Left forelimb (tissue), 1 donor: ENCODE data around the gene CDH23.
A peak's percentile ranks its signal among the peaks of the same experiment; 100 is the strongest.

ENCODE experiments used
- DNase-seq: peaks from one replicate; pipeline ENCODE4 v3.0.0-alpha.2; 2018; ENCODE audit warnings: low spot score

The CDH23 gene

GRCh38 chr10:71707240-71707789, 310.6 kb downstream of the CDH23 start:
- no peak for DNase-seq

GRCh38 chr10:71708301-71708703, 311.6 kb downstream of the CDH23 start:
- DNase-seq = peak; percentile 81

GRCh38 chr10:71708897-71709882, 312.5 kb downstream of the CDH23 start:
- DNase-seq = no peak

GRCh38 chr10:71710519-71710918, 313.8 kb downstream of the CDH23 start:
- DNase-seq = no peak

- DNase-seq = no peak
Measured at GRCh38 chr10:71711052-71711623, 314.4 kb downstream of the CDH23 start.

- DNase-seq = no peak
Measured at GRCh38 chr10:71712170-71712569, 315.4 kb downstream of the CDH23 start.

GRCh38 chr10:71712572-71713134, 315.9 kb downstream of the CDH23 start:
- no peak for DNase-seq

- DNase-seq = peak; percentile 73
Measured at GRCh38 chr10:71713135-71714030, 316.7 kb downstream of the CDH23 start.

- no peak for DNase-seq
Measured at GRCh38 chr10:71714031-71714410, 317.3 kb downstream of the CDH23 start.

GRCh38 chr10:71714592-71714991, 317.9 kb downstream of the CDH23 start:
- no peak for DNase-seq

- DNase-seq = no peak
Measured at GRCh38 chr10:71715026-71715425, 318.3 kb downstream of the CDH23 start.

GRCh38 chr10:71715860-71716259, 319.1 kb downstream of the CDH23 start:
- DNase-seq = no peak

- DNase-seq = no peak
Measured at GRCh38 chr10:71716426-71716825, 319.7 kb downstream of the CDH23 start.

GRCh38 chr10:71717056-71717455, 320.3 kb downstream of the CDH23 start:
- DNase-seq = no peak

- no peak for DNase-seq
Measured at GRCh38 chr10:71717551-71717951, 320.8 kb downstream of the CDH23 start.

GRCh38 chr10:71718165-71718698, 321.5 kb downstream of the CDH23 start:
- no peak for DNase-seq

GRCh38 chr10:71719042-71719441, 322.3 kb downstream of the CDH23 start:
- no peak for DNase-seq

- no peak for DNase-seq
Measured at GRCh38 chr10:71719464-71720201, 322.9 kb downstream of the CDH23 start, which contains the start of gene C10orf105. Gene C10orf105, minus strand, starts transcription at chr10:71719778. Its CDS starts 3,441 bp downstream, at chr10:71716337.

GRCh38 chr10:71720288-71720687, 323.6 kb downstream of the CDH23 start:
- DNase-seq = no peak

- DNase-seq = no peak
Measured at GRCh38 chr10:71721313-71721712, 324.6 kb downstream of the CDH23 start.

GRCh38 chr10:71722849-71723248, 326.1 kb downstream of the CDH23 start:
- no peak for DNase-seq
